ENCODE data around the gene ZNF432. TPM values are rescaled to one million over a fixed set of nuclear protein-coding genes. Genes with fewer than 3 reads are reported as not detected.

ZNF432 gene
- total and polyA plus RNA-seq, 2 of the 13 experiments (the other 11 are each of a cell fraction or from before 2014, with no cell fraction given) = 4.1 to 8.7 TPM

DNA sequence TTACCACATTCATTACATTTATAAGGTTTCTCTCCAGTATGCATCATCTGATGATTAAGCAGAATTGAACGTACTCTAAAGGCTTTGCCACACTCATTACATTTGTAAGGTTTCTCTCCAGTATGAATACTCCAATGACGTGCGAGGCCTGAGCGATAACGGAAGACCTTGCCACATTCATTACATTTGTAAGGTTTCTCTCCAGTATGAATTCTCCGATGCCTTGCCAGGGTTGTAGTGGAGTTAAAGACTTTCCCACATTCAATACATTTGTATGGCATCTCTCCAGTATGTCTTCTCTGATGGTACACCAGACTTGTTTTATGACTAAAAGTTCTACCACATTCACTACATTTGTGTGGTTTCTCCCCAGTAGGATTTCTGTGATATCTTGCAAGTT, 16.8 kb upstream of the ZNF432 start:
- no peak overlapping the region for H3K4me2 ChIP-seq (ENCODE audit: low read depth, low read length)
- peaks cover 27 to 58% of the 10 kb centered on the region in 2 experiments for H3K36me3 ChIP-seq (replicated peaks in 1 of 2; ENCODE audit: control insufficient read depth in 1 of 2, insufficient read depth in 2 of 2, low read length in 2 of 2)
- intact Hi-C loops (cut with micrococcal nuclease; ENCODE audit: unreplicated experiment) = no loop called here
- BruUV-seq (replicated peaks) = no TSS peak
- H3K27me3 ChIP-seq (ENCODE audit: control insufficient read depth in 1 of 2, insufficient read depth in 2 of 2, low read length in 2 of 2) = no peaks in the 10 kb centered on the region
- DNase-seq (ENCODE audit: low spot score) (no peak), ATAC-seq (no peak), FAIRE-seq (no peak)
- CTCF ChIA-PET (ENCODE audit: low intra/inter-chr PET ratio, low total read pairs) = no interaction called here
- H3K9me3 ChIP-seq (ENCODE audit: low read length) = peaks cover 96% of the 10 kb centered on the region
- no peak overlapping the region for H3K4me3 ChIP-seq (replicated peaks in 1 of 3; ENCODE audit: insufficient read depth in 1 of 3, low read depth in 2 of 3, low read length in 3 of 3)
- no peaks in the 10 kb centered on the region for H3K79me2 ChIP-seq (ENCODE audit: insufficient read depth, low read length)
- in situ Hi-C loops (cut with HindIII; ENCODE audit: extremely low pct_ligation_motif_present, low pct_unique_long_range_greater_than_20kb) = no loop called here
- no peaks in the 10 kb centered on the region for H3K4me1 ChIP-seq (ENCODE audit: insufficient read depth, low read length)
- POLR2A ChIA-PET = no interaction called here
- H3K9ac ChIP-seq (ENCODE audit: insufficient read depth, low read depth, low read length) = no peak overlapping the region
- 98% methylated on average over 6 of the region's 6 CpGs for WGBS (ENCODE audit: low lambda C conversion rate)
- no peak overlapping the region for H2AFZ ChIP-seq (ENCODE audit: low read length)
- no peaks in the 10 kb centered on the region for H4K20me1 ChIP-seq (ENCODE audit: insufficient read depth, low read length)
- H3K27ac ChIP-seq (ENCODE audit: extremely low read length, insufficient read depth, low read length) = no peak overlapping the region
- TF ChIP-seq, protein P1, sequence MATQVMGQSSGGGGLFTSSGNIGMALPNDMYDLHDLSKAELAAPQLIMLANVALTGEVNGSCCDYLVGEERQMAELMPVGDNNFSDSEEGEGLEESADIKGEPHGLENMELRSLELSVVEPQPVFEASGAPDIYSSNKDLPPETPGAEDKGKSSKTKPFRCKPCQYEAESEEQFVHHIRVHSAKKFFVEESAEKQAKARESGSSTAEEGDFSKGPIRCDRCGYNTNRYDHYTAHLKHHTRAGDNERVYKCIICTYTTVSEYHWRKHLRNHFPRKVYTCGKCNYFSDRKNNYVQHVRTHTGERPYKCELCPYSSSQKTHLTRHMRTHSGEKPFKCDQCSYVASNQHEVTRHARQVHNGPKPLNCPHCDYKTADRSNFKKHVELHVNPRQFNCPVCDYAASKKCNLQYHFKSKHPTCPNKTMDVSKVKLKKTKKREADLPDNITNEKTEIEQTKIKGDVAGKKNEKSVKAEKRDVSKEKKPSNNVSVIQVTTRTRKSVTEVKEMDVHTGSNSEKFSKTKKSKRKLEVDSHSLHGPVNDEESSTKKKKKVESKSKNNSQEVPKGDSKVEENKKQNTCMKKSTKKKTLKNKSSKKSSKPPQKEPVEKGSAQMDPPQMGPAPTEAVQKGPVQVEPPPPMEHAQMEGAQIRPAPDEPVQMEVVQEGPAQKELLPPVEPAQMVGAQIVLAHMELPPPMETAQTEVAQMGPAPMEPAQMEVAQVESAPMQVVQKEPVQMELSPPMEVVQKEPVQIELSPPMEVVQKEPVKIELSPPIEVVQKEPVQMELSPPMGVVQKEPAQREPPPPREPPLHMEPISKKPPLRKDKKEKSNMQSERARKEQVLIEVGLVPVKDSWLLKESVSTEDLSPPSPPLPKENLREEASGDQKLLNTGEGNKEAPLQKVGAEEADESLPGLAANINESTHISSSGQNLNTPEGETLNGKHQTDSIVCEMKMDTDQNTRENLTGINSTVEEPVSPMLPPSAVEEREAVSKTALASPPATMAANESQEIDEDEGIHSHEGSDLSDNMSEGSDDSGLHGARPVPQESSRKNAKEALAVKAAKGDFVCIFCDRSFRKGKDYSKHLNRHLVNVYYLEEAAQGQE (IDR thresholded peaks at IDR 0.05; ENCODE audit: borderline replicate concordance in 1 of 2, low read depth in 1 of 2, low read length in 2 of 2) = no peak
- TF ChIP-seq, protein P2, sequence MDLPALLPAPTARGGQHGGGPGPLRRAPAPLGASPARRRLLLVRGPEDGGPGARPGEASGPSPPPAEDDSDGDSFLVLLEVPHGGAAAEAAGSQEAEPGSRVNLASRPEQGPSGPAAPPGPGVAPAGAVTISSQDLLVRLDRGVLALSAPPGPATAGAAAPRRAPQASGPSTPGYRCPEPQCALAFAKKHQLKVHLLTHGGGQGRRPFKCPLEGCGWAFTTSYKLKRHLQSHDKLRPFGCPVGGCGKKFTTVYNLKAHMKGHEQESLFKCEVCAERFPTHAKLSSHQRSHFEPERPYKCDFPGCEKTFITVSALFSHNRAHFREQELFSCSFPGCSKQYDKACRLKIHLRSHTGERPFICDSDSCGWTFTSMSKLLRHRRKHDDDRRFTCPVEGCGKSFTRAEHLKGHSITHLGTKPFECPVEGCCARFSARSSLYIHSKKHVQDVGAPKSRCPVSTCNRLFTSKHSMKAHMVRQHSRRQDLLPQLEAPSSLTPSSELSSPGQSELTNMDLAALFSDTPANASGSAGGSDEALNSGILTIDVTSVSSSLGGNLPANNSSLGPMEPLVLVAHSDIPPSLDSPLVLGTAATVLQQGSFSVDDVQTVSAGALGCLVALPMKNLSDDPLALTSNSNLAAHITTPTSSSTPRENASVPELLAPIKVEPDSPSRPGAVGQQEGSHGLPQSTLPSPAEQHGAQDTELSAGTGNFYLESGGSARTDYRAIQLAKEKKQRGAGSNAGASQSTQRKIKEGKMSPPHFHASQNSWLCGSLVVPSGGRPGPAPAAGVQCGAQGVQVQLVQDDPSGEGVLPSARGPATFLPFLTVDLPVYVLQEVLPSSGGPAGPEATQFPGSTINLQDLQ (CRISPR knock-in tag; IDR thresholded peaks at IDR 0.05) = no peak
- no peak for TF ChIP-seq ZNF383 (CRISPR knock-in tag; IDR thresholded peaks at IDR 0.05; ENCODE audit: borderline replicate concordance)
- TF ChIP-seq NFYC (CRISPR knock-in tag; IDR thresholded peaks at IDR 0.05) = no peak
- no peak for TF ChIP-seq MIXL1 (CRISPR knock-in tag; IDR thresholded peaks at IDR 0.05)
- TF ChIP-seq DPF2 (CRISPR knock-in tag; IDR thresholded peaks at IDR 0.05; ENCODE audit: borderline replicate concordance, low read depth) = no peak
- no peak for TF ChIP-seq RAD51 (IDR thresholded peaks at IDR 0.05; ENCODE audit: borderline replicate concordance)
- no peak for TF ChIP-seq KDM2A (CRISPR knock-in tag; IDR thresholded peaks at IDR 0.05; ENCODE audit: borderline replicate concordance, low read depth)
- no peak for TF ChIP-seq ZNF749 (CRISPR knock-in tag; IDR thresholded peaks at IDR 0.05; ENCODE audit: borderline replicate concordance)
- TF ChIP-seq ZNF850 (CRISPR knock-in tag; conservative IDR thresholded peaks at IDR 0.05) = no peak
- TF ChIP-seq MLLT10 (CRISPR knock-in tag; IDR thresholded peaks at IDR 0.05) = no peak
- no peak for TF ChIP-seq SOX6 (IDR thresholded peaks at IDR 0.05)
- TF ChIP-seq SOX6 (CRISPR knock-in tag; IDR thresholded peaks at IDR 0.05) = no peak
